ENCODE results near the gene TFF2.

TFF2 gene

DNA sequence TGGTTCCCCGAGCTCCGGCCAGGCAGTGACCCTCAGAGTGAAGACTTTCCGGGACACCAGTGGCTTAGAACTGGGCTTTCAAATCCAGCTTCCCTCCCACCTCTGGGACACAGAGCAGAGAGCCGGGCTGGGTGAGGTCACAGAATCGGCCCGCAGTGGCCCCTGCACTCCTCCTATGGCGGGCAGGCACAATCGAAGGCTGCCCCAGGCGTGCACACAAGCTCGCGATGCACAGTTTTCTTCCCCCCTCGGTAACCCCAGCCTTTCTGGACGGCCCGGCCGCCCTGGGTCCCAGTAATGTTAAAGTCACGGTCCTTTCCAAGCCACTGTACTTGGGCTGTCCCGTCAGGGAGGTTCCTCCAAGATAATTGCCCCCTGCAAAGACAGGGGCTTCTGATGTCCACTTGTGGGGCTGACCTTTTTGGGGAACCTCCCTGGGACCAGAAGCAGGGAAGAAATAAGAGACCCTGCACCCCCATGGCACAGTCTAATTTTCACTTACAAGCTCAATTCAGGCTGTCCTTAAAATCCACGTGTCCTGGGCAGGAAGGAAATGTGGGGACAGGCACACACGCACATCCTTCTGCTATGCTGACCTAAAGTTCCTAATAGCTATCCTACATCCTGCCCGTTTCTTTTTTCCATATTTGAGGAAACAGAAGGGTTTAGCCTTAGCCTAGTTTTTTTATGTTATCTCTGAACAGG is 49.3 kb downstream of the TFF2 start:
- DNase-seq (ENCODE audit: low read depth), result no peak
- TF ChIP-seq, protein P1, sequence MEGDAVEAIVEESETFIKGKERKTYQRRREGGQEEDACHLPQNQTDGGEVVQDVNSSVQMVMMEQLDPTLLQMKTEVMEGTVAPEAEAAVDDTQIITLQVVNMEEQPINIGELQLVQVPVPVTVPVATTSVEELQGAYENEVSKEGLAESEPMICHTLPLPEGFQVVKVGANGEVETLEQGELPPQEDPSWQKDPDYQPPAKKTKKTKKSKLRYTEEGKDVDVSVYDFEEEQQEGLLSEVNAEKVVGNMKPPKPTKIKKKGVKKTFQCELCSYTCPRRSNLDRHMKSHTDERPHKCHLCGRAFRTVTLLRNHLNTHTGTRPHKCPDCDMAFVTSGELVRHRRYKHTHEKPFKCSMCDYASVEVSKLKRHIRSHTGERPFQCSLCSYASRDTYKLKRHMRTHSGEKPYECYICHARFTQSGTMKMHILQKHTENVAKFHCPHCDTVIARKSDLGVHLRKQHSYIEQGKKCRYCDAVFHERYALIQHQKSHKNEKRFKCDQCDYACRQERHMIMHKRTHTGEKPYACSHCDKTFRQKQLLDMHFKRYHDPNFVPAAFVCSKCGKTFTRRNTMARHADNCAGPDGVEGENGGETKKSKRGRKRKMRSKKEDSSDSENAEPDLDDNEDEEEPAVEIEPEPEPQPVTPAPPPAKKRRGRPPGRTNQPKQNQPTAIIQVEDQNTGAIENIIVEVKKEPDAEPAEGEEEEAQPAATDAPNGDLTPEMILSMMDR (IDR thresholded peaks at IDR 0.05; ENCODE audit: low read depth, low read length, missing control alignments), result no peak
- no peak overlapping the region for H3K4me3 ChIP-seq (ENCODE audit: low read depth, low read length)

DNA sequence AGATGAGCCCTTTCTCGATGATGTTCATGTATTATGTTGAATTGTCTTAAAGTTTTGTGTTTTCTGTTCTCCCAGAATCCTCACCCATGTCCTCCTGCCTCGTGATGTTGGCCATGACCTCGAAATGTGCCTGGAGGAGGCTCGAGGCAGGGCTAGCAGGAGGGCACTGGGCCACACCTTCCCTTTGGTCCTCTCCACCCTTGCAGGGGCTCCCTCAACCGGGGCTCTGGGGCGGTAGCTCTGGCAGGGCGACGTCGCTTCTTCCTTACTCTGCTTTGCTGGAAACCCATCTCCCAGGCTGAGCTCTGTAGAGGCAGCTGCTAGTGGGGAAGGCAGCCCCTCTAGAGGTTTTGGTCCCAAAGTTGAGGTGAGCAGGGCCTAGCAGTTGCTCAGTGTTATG is 49.8 kb downstream of the TFF2 start:
- H3K4me3 ChIP-seq (ENCODE audit: low read depth, low read length), result no peak overlapping the region

DNA sequence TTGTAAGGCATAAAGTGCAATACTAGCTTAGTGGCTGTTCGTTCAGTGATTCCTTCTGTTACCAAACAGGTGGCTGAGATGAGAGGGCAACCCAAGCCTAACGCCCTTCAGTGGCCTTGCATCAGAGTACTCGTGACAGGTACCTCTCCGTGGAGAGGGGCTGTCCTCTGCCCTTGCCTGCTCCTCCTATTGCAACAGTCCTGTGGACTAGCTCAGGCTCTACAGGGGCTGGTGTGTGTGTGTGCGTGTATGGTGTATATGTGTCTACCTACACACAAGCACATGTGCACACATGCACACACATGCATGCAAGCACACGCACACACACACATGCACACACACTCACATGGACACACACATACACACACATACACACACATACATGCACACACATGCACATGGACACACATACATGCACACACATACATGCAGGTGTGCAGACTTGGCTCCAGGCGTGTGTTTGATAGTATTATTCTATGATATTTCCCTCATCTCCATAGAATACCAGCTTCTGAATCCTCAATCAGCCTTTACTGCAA is 50.7 kb downstream of the TFF2 start:
- TF ChIP-seq, protein P1 (IDR thresholded peaks at IDR 0.05; ENCODE audit: low read depth, low read length, missing control alignments), result no peak
- no peak for DNase-seq (ENCODE audit: low read depth)
- H3K4me3 ChIP-seq (ENCODE audit: low read depth, low read length), result no peak overlapping the region

More for the DNA sequence above, 49.8 kb downstream of the TFF2 start:
- TF ChIP-seq, protein P1 (IDR thresholded peaks at IDR 0.05; ENCODE audit: low read depth, low read length, missing control alignments), result no peak
- no peak for DNase-seq (ENCODE audit: low read depth)

DNA sequence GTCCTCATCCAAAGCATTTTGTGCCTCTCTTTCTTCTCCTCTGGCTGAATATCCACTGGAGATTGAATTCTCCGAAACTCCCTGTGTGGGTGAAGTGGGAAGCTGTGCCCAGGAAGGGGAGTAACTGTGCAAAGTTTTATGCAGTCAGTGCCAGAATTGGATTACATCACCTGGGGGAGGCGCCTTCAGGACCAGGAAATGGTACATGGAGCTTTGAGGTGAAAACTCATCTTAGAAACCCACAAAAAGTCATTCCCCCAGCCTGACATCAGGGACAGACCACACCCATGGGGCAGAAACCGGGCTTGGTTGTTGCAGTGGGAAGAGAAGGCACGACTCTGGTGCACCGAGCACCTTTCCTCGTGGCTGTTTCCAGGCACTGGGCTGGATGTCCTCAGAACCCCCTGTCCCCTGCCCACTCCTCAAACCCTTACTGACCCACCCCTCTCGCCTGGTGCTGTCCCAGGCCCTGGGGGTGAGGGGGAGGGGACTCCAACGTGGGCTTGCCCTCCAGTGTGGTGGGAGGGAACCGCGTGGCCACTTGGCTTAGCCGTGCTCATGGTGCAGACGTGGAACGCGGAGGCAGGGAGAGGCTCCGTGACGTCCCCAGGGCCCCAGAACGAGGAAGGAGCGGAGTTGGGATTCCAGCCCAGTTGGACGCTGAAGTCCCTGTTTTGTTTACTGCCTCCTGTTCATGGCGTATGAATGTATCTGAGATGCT is 51.3 kb downstream of the TFF2 start:
- TF ChIP-seq, protein P1 (IDR thresholded peaks at IDR 0.05; ENCODE audit: low read depth, low read length, missing control alignments), result no peak
- DNase-seq (ENCODE audit: low read depth), result no peak
- no peak overlapping the region for H3K4me3 ChIP-seq (ENCODE audit: low read depth, low read length)

DNA sequence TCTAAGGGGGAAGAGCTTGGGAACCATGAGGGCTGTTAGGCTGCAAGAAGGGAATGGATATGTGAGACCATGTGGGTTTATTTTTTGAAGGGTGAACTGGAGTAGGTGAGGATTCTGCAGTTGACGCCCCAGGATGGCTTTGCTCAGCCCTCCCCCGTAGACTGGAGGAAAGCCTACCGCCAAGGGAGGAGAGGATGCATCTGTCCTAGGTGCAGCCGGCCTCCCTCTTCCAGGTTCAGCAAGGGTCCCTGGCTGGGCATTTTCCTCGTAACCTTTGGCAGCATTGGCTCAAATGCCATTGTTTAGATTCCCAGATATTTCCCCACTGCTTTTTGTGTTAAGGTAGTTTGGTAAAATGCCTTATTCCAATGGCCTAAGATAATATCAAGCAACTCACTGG is 52.1 kb downstream of the TFF2 start:
- no peak overlapping the region for H3K4me3 ChIP-seq (ENCODE audit: low read depth, low read length)
- TF ChIP-seq, protein P1 (IDR thresholded peaks at IDR 0.05; ENCODE audit: low read depth, low read length, missing control alignments), result no peak
- no peak for DNase-seq (ENCODE audit: low read depth)

DNA sequence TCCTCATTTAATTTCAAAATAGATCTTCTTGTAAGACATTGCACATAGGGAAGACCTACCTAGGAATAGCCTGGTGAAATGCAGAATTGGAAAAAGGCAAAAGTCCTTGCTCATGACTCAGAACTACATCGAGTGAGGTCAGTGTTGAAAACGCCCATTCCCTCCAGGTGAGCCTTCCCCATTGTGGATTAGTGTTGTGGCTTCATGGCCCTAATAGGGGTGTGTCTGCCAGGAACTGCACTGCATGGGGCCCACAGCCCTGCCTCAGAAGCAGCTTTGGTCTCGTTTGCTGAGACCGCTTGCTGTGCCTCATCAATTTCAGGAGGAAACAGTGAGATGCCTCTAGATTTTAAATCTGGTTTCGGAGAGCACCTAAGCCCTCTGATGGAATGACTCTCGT is 52.6 kb downstream of the TFF2 start:
- TF ChIP-seq, protein P1 (IDR thresholded peaks at IDR 0.05; ENCODE audit: low read depth, low read length, missing control alignments), result no peak
- DNase-seq (ENCODE audit: low read depth), result no peak
- H3K4me3 ChIP-seq (ENCODE audit: low read depth, low read length), result no peak overlapping the region

Data from GM12864 (cell line).